Neural progenitor cell (in vitro differentiated cells): ENCODE results near the gene CKS2. TPM values are rescaled to one million over a fixed set of nuclear protein-coding genes. Genes with fewer than 3 reads are reported as not detected.

Experiments used
- DNase-seq: peaks from one replicate; pipeline ENCODE4 v3.0.0-alpha.2; 2016; ENCODE audit warnings: low spot score
- H2AFZ ChIP-seq: fragments of 200-600 bp; sonication (generic); replicated peaks from 2 replicates; pipeline ENCODE4 v1.6.1; 2016; ENCODE audit warnings: antibody characterized with exemption
- H3F3A ChIP-seq: fragments of 200-600 bp; sonication (generic); 2 replicates; pipeline ENCODE4 v1.6.1; 2016; ENCODE audit warnings: antibody characterized with exemption, low read depth
- H3K27ac ChIP-seq: fragments of 200-600 bp; sonication (generic); 2 replicates; pipeline ENCODE4 v1.5.1; 2016; ENCODE audit warnings: mild to moderate bottlenecking
- H3K27me3 ChIP-seq: fragments of 200-600 bp; sonication (generic); 2 replicates; pipeline ENCODE4 v1.6.1; 2016; ENCODE audit warnings: mild to moderate bottlenecking, moderate library complexity
- H3K36me3 ChIP-seq: fragments of 200-600 bp; sonication (generic); 2 replicates; pipeline ENCODE4 v1.5.1; 2016
- H3K4me1 ChIP-seq: fragments of 200-600 bp; sonication (generic); 2 replicates; pipeline ENCODE4 v1.6.1; 2016; ENCODE audit warnings: mixed run types
- H3K4me2 ChIP-seq: fragments of 200-600 bp; sonication (generic); 2 replicates; pipeline ENCODE4 v1.6.1; 2016
- H3K4me3 ChIP-seq: fragments of 200-600 bp; sonication (generic); 2 replicates; pipeline ENCODE4 v1.5.1; 2016
- H3K79me2 ChIP-seq: fragments of 200-600 bp; sonication (generic); 2 replicates; pipeline ENCODE4 v1.6.1; 2016; ENCODE audit warnings: low read depth
- H3K9ac ChIP-seq: fragments of 200-600 bp; sonication (generic); 2 replicates; pipeline ENCODE4 v1.6.1; 2016
- H3K9me3 ChIP-seq: fragments of 200-600 bp; sonication (generic); 2 replicates; pipeline ENCODE4 v1.5.1; 2016; ENCODE audit warnings: low read depth
- H4K20me1 ChIP-seq: fragments of 200-600 bp; sonication (generic); 2 replicates; pipeline ENCODE4 v1.6.1; 2016; ENCODE audit warnings: low read depth
- H3K27ac Mint-ChIP-seq: 3 replicates; pipeline ENCODE4 v1.8.0; 2021; ENCODE audit warnings: mixed read lengths
- H3K27me3 Mint-ChIP-seq: 2 replicates; pipeline ENCODE4 v1.8.0; 2022; ENCODE audit warnings: low read depth, mild to moderate bottlenecking, inconsistent platforms, moderate library complexity, mixed read lengths; ENCODE audit not compliant: insufficient read depth
- H3K36me3 Mint-ChIP-seq: 3 replicates; pipeline ENCODE4 v1.8.0; 2021; ENCODE audit warnings: mixed read lengths
- H3K4me1 Mint-ChIP-seq: 3 replicates; pipeline ENCODE4 v1.8.0; 2021; ENCODE audit warnings: mixed read lengths
- H3K4me3 Mint-ChIP-seq: 3 replicates; pipeline ENCODE4 v1.8.0; 2021; ENCODE audit warnings: mild to moderate bottlenecking, moderate library complexity, mixed read lengths
- H3K9me3 Mint-ChIP-seq: 3 replicates; pipeline ENCODE4 v1.8.0; 2020; ENCODE audit warnings: mixed read lengths
- CTCF ChIP-seq: fragments of 200-600 bp; sonication (generic); IDR thresholded peaks from 2 replicates; pipeline ENCODE4 v1.5.1; 2017; ENCODE audit warnings: antibody characterized with exemption, mild to moderate bottlenecking
- EZH2 ChIP-seq: fragments of 200-600 bp; sonication (generic); IDR thresholded peaks from 2 replicates; pipeline ENCODE4 v1.6.1; 2017; ENCODE audit warnings: antibody characterized with exemption, mild to moderate bottlenecking, moderate library complexity
- EZH2phosphoT487 ChIP-seq: fragments of 200-600 bp; sonication (generic); IDR thresholded peaks from 2 replicates; pipeline ENCODE4 v1.6.1; 2017; ENCODE audit warnings: antibody characterized with exemption
- total RNA-seq: library from RNA; depleted of rRNA; stranded (reverse); fragments of >200 nt; gene quantifications from 2 replicates; pipeline ENCODE4 v1.2.3, GENCODE V29; 2015; ENCODE audit warnings: low replicate concordance

CKS2 gene
- total RNA-seq, 1 donor from 2014 or later = 741 TPM

DNA sequence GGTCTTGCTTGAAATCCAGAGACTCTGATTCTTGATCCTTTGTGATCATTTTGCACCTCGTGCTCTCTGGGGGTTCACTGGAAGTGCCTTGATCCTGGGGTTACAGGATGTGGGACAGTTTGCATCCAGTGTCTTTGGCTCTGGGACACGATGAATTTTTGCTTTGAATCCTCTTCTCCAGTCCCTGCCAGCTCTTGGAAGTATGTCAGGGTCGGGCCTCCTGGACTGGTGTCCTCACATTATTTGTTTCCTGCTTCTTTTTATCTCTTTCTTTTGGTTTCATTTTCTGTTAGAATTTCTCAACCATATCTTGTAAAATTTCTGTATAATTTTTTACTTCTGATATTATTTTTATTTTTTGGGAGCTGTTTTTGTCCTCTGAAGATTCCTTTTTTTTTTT, 41.5 kb downstream of the CKS2 start:
- Histone ChIP-seq H3K4me2 (no peak overlapping the region), H3K27me3 (no peaks in the 10 kb centered on the region), H2AFZ (no peak overlapping the region), H4K20me1 (peaks cover 6% of the 10 kb centered on the region), H3K9ac (no peak overlapping the region), H3F3A (no peaks in the 10 kb centered on the region), H3K4me3 (no peak overlapping the region), H3K9me3 (no peaks in the 10 kb centered on the region), H3K36me3 (peaks cover 4% of the 10 kb centered on the region), H3K79me2 (no peaks in the 10 kb centered on the region), H3K27ac (no peak overlapping the region), H3K4me1 (no peaks in the 10 kb centered on the region)
- no peak for DNase-seq
- H3K36me3 Mint-ChIP-seq = peaks cover 53% of the 10 kb centered on the region
- no peak overlapping the region for H3K4me3 Mint-ChIP-seq
- H3K4me1 Mint-ChIP-seq = no peaks in the 10 kb centered on the region
- H3K9me3 Mint-ChIP-seq = no peaks in the 10 kb centered on the region
- H3K27me3 Mint-ChIP-seq = peaks cover 2% of the 10 kb centered on the region
- TF ChIP-seq EZH2 (no peak), EZH2phosphoT487 (no peak), CTCF (no peak)
- no peak overlapping the region for H3K27ac Mint-ChIP-seq

- H3K9ac ChIP-seq = no peak overlapping the region
- no peaks in the 10 kb centered on the region for H3K79me2 ChIP-seq
- no peaks in the 10 kb centered on the region for H3F3A ChIP-seq
- no peak overlapping the region for H3K27ac ChIP-seq
- Mint-ChIP-seq H3K27ac (no peak overlapping the region), H3K4me3 (no peak overlapping the region), H3K36me3 (peaks cover 51% of the 10 kb centered on the region), H3K9me3 (no peaks in the 10 kb centered on the region), H3K4me1 (no peaks in the 10 kb centered on the region), H3K27me3 (peaks cover 2% of the 10 kb centered on the region)
- H3K9me3 ChIP-seq = no peaks in the 10 kb centered on the region
- H3K4me1 ChIP-seq = no peaks in the 10 kb centered on the region
- H2AFZ ChIP-seq = no peak overlapping the region
- no peak overlapping the region for H3K4me2 ChIP-seq
- no peak for TF ChIP-seq EZH2phosphoT487
- TF ChIP-seq CTCF = no peak
- no peak for TF ChIP-seq EZH2
- no peaks in the 10 kb centered on the region for H3K27me3 ChIP-seq
- H3K4me3 ChIP-seq = no peak overlapping the region
- no peak for DNase-seq
- peaks cover 4% of the 10 kb centered on the region for H3K36me3 ChIP-seq
- peaks cover 6% of the 10 kb centered on the region for H4K20me1 ChIP-seq
Observed at GRCh38 chr9:89352874-89353649, 42.1 kb downstream of the CKS2 start.

DNA sequence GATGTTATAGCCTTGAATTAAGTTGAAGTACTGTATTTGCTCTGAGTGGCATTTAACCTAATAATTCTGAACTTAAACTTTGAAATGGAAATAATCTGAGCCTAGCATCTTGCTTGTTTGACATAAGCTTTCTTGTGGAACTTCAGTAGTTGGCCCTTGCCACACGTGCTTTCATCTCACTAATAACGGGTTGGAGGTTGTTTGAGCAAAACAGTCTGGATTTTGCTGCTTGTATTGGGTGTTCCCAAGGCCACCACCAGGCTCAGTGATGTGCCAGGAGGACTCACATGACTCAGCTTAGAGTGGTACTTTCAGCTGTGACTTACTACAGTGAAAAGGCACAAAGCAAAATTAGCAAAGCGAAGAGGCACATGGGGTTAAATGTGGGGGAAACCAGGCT, 43.0 kb downstream of the CKS2 start:
- H3K4me3 Mint-ChIP-seq = no peak overlapping the region
- H3K27me3 Mint-ChIP-seq = peaks cover 2% of the 10 kb centered on the region
- Histone ChIP-seq H3K4me2 (no peak overlapping the region), H3F3A (peaks cover 1% of the 10 kb centered on the region), H3K27me3 (no peaks in the 10 kb centered on the region), H4K20me1 (peaks cover 6% of the 10 kb centered on the region), H2AFZ (no peak overlapping the region), H3K4me1 (peaks cover 4% of the 10 kb centered on the region), H3K9me3 (no peaks in the 10 kb centered on the region), H3K36me3 (peaks cover 4% of the 10 kb centered on the region), H3K79me2 (no peaks in the 10 kb centered on the region), H3K4me3 (no peak overlapping the region), H3K27ac (no peak overlapping the region), H3K9ac (no peak overlapping the region)
- peaks cover 6% of the 10 kb centered on the region for H3K4me1 Mint-ChIP-seq
- DNase-seq = no peak
- H3K27ac Mint-ChIP-seq = no peak overlapping the region
- TF ChIP-seq EZH2 = no peak
- TF ChIP-seq EZH2phosphoT487 = no peak
- no peak for TF ChIP-seq CTCF
- no peaks in the 10 kb centered on the region for H3K9me3 Mint-ChIP-seq
- peaks cover 45% of the 10 kb centered on the region for H3K36me3 Mint-ChIP-seq
